H1 (cell line): ENCODE measurements around the gene PDE2A. TPM values are rescaled to one million over a fixed set of nuclear protein-coding genes. Genes with fewer than 3 reads are reported as not detected.
A peak's percentile ranks its signal among the peaks of the same experiment; 100 is the strongest.

Experiments
- CTCF ChIA-PET: fragments of 300-600 bp; sonication (Branson Sonifier 250); formaldehyde crosslinking; loops from one replicate; lab custom pipeline; 2021; ENCODE audit not compliant: partially characterized antibody; lab: Charles Lee
- POLR2A ChIA-PET: fragments of 300-600 bp; sonication (Branson Sonifier 250); formaldehyde crosslinking; loops from one replicate; lab custom pipeline; 2021; ENCODE audit warnings: inconsistent platforms; ENCODE audit not compliant: partially characterized antibody; lab: Charles Lee
- DNase-seq, 2 experiments: peaks; one replicate each; pipeline versions ENCODE4 v3.0.0 to v3.0.0-alpha.2; 2010 to 2022; ENCODE audit warnings: low spot score in 2 of 2, low read depth in 1 of 2, mixed read lengths in 1 of 2
- FAIRE-seq: peaks from 2 replicates; lab custom pipeline; 2011; peaks lifted over from hg19 to GRCh38; lab: Jason Lieb, UNC
- H2AFZ ChIP-seq: 2 replicates; pipeline ENCODE4 v1.8.1; 2012; ENCODE audit warnings: low read length, inconsistent platforms
- H2AK5ac ChIP-seq: 2 replicates; pipeline ENCODE4 v1.6.1; 2013; ENCODE audit warnings: low read depth, low read length
- H2BK120ac ChIP-seq: replicated peaks from 2 replicates; pipeline ENCODE3; 2013; ENCODE audit warnings: low read depth, low read length, inconsistent platforms
- H2BK12ac ChIP-seq: 2 replicates; pipeline ENCODE4 v1.6.1; 2013; ENCODE audit warnings: low read depth, low read length
- H2BK15ac ChIP-seq: 2 replicates; pipeline ENCODE4 v1.6.1; 2013; ENCODE audit warnings: low read length
- H2BK20ac ChIP-seq: 2 replicates; pipeline ENCODE4 v1.6.1; 2013; ENCODE audit warnings: low read length
- H2BK5ac ChIP-seq: 2 replicates; pipeline ENCODE4 v1.6.1; 2013; ENCODE audit warnings: low read depth, low read length
- H3K14ac ChIP-seq: 2 replicates; pipeline ENCODE4 v1.6.1; 2013; ENCODE audit warnings: inconsistent platforms; ENCODE audit not compliant: insufficient read length
- H3K18ac ChIP-seq: 2 replicates; pipeline ENCODE4 v1.6.1; 2013; ENCODE audit warnings: low read length; ENCODE audit errors: extremely low read depth
- H3K23ac ChIP-seq: 2 replicates; pipeline ENCODE4 v1.6.1; 2013; ENCODE audit warnings: inconsistent platforms; ENCODE audit not compliant: insufficient read length
- H3K23me2 ChIP-seq: 2 replicates; pipeline ENCODE4 v1.6.1; 2013; ENCODE audit warnings: low read depth, low read length
- H3K27ac ChIP-seq: 2 replicates; pipeline ENCODE4 v1.6.1; 2011; ENCODE audit warnings: low read depth, low read length, inconsistent platforms
- H3K27me3 ChIP-seq, 4 experiments: replicated peaks in 1 of 4; 1 replicate in 1 of 4; 2 replicates in 3 of 4; pipeline versions ENCODE4 v1.6.1 to v1.8.1; 2011 to 2013; ENCODE audit warnings: low read length in 3 of 4, mild to moderate bottlenecking in 3 of 4, inconsistent platforms in 2 of 4, mixed read lengths in 2 of 4, moderate library complexity in 1 of 4; ENCODE audit not compliant: control insufficient read depth in 3 of 4, insufficient read depth in 3 of 4; ENCODE audit errors: extremely low read depth in 1 of 4
- H3K36me3 ChIP-seq, 4 experiments: 2 replicates each; pipeline versions ENCODE4 v1.6.1 to v1.8.1; 2011 to 2013; ENCODE audit warnings: mild to moderate bottlenecking in 4 of 4, low read length in 3 of 4, moderate library complexity in 2 of 4, control low read depth in 1 of 4, inconsistent platforms in 1 of 4; ENCODE audit not compliant: insufficient read depth in 4 of 4, control insufficient read depth in 2 of 4
- H3K4ac ChIP-seq: replicated peaks from 2 replicates; pipeline ENCODE3; 2013; ENCODE audit warnings: low read length, low read depth, mixed read lengths, inconsistent platforms; ENCODE audit not compliant: insufficient read length
- H3K4me1 ChIP-seq, 4 experiments: replicated peaks in 1 of 4; 1 replicate in 1 of 4; 2 replicates in 3 of 4; pipeline versions ENCODE4 v1.6.1 to v1.8.1; 2011 to 2013; ENCODE audit warnings: low read length in 3 of 4, inconsistent platforms in 2 of 4, mixed read lengths in 1 of 4; ENCODE audit not compliant: insufficient read depth in 4 of 4, control insufficient read depth in 3 of 4
- H3K4me2 ChIP-seq, 2 experiments: 2 replicates each; pipeline versions ENCODE4 v1.6.1 to v1.8.1; 2011 to 2013; ENCODE audit warnings: low read depth in 2 of 2, low read length in 2 of 2, control low read depth in 1 of 2, inconsistent platforms in 1 of 2, mild to moderate bottlenecking in 1 of 2; ENCODE audit not compliant: insufficient read depth in 1 of 2
- H3K4me3 ChIP-seq, 4 experiments: fragments of 200-600, 300-600 bp in 1 of 4; sonication (generic), shearing (Covaris generic), sonication (Bioruptor Twin) in 1 of 4; 2 replicates each; pipeline versions ENCODE4 v1.5.1 to v1.8.1; 2011 to 2016; ENCODE audit warnings: low read length in 4 of 4, low read depth in 3 of 4, control low read depth in 2 of 4, inconsistent platforms in 2 of 4, mild to moderate bottlenecking in 2 of 4, mixed read lengths in 1 of 4, moderate library complexity in 1 of 4; ENCODE audit not compliant: insufficient read depth in 2 of 4; ENCODE audit errors: extremely low read depth in 1 of 4
- H3K56ac ChIP-seq: replicated peaks from 2 replicates; pipeline ENCODE3; 2013; ENCODE audit warnings: low read depth, mild to moderate bottlenecking, mixed read lengths, low read length, inconsistent platforms; ENCODE audit not compliant: insufficient read length
- H3K79me1 ChIP-seq: 2 replicates; pipeline ENCODE4 v1.6.1; 2013; ENCODE audit warnings: low read depth, low read length, control low read depth
- H3K79me2 ChIP-seq, 2 experiments: 2 replicates each; pipeline versions ENCODE4 v1.6.1 to v1.8.1; 2012 to 2013; ENCODE audit warnings: low read length in 2 of 2, mild to moderate bottlenecking in 2 of 2, inconsistent platforms in 1 of 2; ENCODE audit not compliant: insufficient read depth in 2 of 2, control insufficient read depth in 1 of 2
- H3K9ac ChIP-seq, 4 experiments: replicated peaks in 1 of 4; 1 replicate in 1 of 4; 2 replicates in 3 of 4; pipeline versions ENCODE4 v1.6.1 to v1.8.1; 2011 to 2013; ENCODE audit warnings: low read depth in 3 of 4, low read length in 3 of 4, control low read depth in 2 of 4, mild to moderate bottlenecking in 2 of 4, moderate library complexity in 2 of 4, inconsistent platforms in 1 of 4; ENCODE audit errors: extremely low read depth in 1 of 4
- H3K9me3 ChIP-seq, 2 experiments: 2 replicates each; pipeline versions ENCODE4 v1.6.1 to v1.8.1; 2012 to 2013; ENCODE audit warnings: mild to moderate bottlenecking in 2 of 2, moderate library complexity in 2 of 2, control low read depth in 1 of 2, inconsistent platforms in 1 of 2, low read depth in 1 of 2, low read length in 1 of 2, mixed read lengths in 1 of 2; ENCODE audit not compliant: insufficient read depth in 2 of 2
- H4K20me1 ChIP-seq, 2 experiments: replicated peaks in 1 of 2; 2 replicates each; pipeline versions ENCODE3 to v1.8.1; 2011 to 2013; ENCODE audit warnings: inconsistent platforms in 2 of 2, low read length in 2 of 2, mild to moderate bottlenecking in 1 of 2; ENCODE audit not compliant: insufficient read depth in 2 of 2, control insufficient read depth in 1 of 2
- H4K5ac ChIP-seq: 2 replicates; pipeline ENCODE4 v1.6.1; 2013; ENCODE audit warnings: low read length, low read depth, mixed read lengths, inconsistent platforms; ENCODE audit not compliant: insufficient read length
- H4K8ac ChIP-seq: 2 replicates; pipeline ENCODE4 v1.8.0; 2013; ENCODE audit warnings: mild to moderate bottlenecking, moderate library complexity, low read length, inconsistent platforms; ENCODE audit not compliant: insufficient read depth; ENCODE audit errors: extremely low read depth
- H4K91ac ChIP-seq: replicated peaks from 2 replicates; pipeline ENCODE3; 2013; ENCODE audit warnings: low read length, mixed read lengths, inconsistent platforms; ENCODE audit not compliant: insufficient read length
- WGBS, 2 experiments: shearing (Covaris generic) in 1 of 2; methylation state at CpG; one replicate each; pipeline versions ENCODE4 v1.1.6 to v1.1.7; 2013 to 2015; ENCODE audit warnings: low lambda C conversion rate in 2 of 2, mixed read lengths in 2 of 2, inconsistent platforms in 1 of 2, low coverage in 1 of 2, missing lambda C conversion rate in 1 of 2; ENCODE audit not compliant: insufficient replicate concordance in 2 of 2, insufficient coverage in 1 of 2, insufficient read length in 1 of 2; ENCODE audit errors: extremely low coverage in 1 of 2, missing lambda C conversion rate in 1 of 2; 5-methylcytosine and 5-hydroxymethylcytosine counted together
- polyA plus RNA-seq, 7 experiments: library from polyadenylated mRNA; depleted of rRNA in 3 of 7; stranded (reverse) in 5 of 7; unstranded in 2 of 7; fragments of >200 nt in 5 of 7; fragments of 200-250 nt in 2 of 7; gene quantifications; 1 replicate in 5 of 7; 2 replicates in 1 of 7; 4 replicates in 1 of 7; pipeline versions ENCODE4 v1.2.1 to v1.2.3, GENCODE V29; 2011 to 2013; ENCODE audit warnings: missing spikeins in 2 of 7, mixed read lengths in 2 of 7
- total RNA-seq: library from RNA; stranded (reverse); fragmentation: NEBNext Ultra II Directional; extraction: Animal tissue kit (Norgen Biotek cat#: 25700); gene quantifications from 2 replicates; pipeline ENCODE4 v1.2.1, GENCODE V29; 2021

PDE2A gene
- total and polyA plus RNA-seq, 2 of the 8 experiments (the other 6 are each of a cell fraction or from before 2014, with no cell fraction given), result 3.4 to 7.1 TPM

GRCh38 chr11:72591785-72592502, 82.3 kb downstream of the PDE2A start:
- Histone ChIP-seq H2BK120ac (no peak overlapping the region), H3K27ac (no peak overlapping the region), H4K20me1 (no peaks in the 10 kb centered on the region), H4K8ac (no peak overlapping the region), H3K79me2 (no peaks in the 10 kb centered on the region), H4K91ac (no peak overlapping the region), H2BK12ac (peak overlapping the region; percentile 62; the same call in 1 of the 2 replicates), H3K23ac (no peak overlapping the region), H3K4me2 (no peak overlapping the region; a peak in 1 of 4 replicates), H2BK20ac (0 out of 2 replicates have a peak overlapping the region, but pooled peaks have one; percentile 40), H3K9ac (no peak overlapping the region; a peak in 1 of 7 replicates), H3K4me1 (peaks cover 5 to 24% (median 18%) of the 10 kb centered on the region in 4 experiments), H3K36me3 (no peaks in the 10 kb centered on the region), H2BK5ac (no peak overlapping the region), H4K5ac (no peak overlapping the region), H3K23me2 (peaks cover 5% of the 10 kb centered on the region; the same call in 1 of the 2 replicates), H3K4me3 (no peak overlapping the region), H3K18ac (0 out of 2 replicates have a peak overlapping the region, but pooled peaks have one; percentile 66), H3K4ac (no peak overlapping the region), H3K9me3 (no peaks in the 10 kb centered on the region), H2AFZ (no peak overlapping the region), H2AK5ac (no peak overlapping the region), H3K27me3 (peaks cover 14 to 58% (median 45%) of the 10 kb centered on the region in 4 experiments), H2BK15ac (peak overlapping the region; percentile 29; the same call in 1 of the 2 replicates), H3K14ac (no peak overlapping the region), H3K56ac (no peak overlapping the region), H3K79me1 (no peaks in the 10 kb centered on the region)
- no peak for DNase-seq
- CTCF ChIA-PET, result interaction anchor here (1.3 to 14.6 kb wide), 7 partner anchors 8 to 137 kb away, joined by 4 to 552 read pairs (median 77); partner anchors contain the start of gene PDE2A
- FAIRE-seq, result no peak
- POLR2A ChIA-PET, result interaction anchor here (1.5 to 1.7 kb wide), 2 partner anchors 11 to 74 kb away, joined by 4 read pairs; no protein-coding TSS in a partner anchor
- WGBS, 2 experiments, result 57% methylated on average over 10 of the region's 10 CpGs; no CpG with 5 or more reads in 1 of the 2 experiments
